GM20431 (cell line): ENCODE data around the gene FCER1G.

Source experiments
- in situ Hi-C: fragments of 300-500 bp; cut with MseI, MboI; formaldehyde crosslinking; loops from one replicate; pipeline ENCODE4 v1.15.0; 2020; ENCODE audit warnings: low sequenced_read_pairs; ENCODE audit not compliant: unreplicated experiment

FCER1G gene

DNA sequence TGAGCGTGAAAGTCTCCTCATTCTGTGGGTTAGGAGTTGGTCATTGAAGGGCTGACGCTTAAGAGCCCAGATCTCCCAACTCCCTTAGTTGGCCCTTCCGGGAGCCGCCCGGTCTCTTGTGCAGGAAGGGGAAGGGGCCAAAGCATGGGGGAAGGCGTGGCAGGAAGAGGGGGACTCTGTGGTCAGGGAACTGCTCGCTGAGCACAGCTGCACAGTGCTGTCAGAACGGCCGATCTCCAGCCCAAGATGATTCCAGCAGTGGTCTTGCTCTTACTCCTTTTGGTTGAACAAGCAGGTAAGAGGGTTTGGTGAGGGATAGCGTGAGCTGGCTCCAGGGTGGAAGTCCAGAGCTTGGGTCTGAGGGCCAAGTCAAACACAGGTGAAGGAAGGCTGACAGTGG, at the start of gene FCER1G:
Gene FCER1G, plus strand, starts transcription at position 220 of the 400 bp plus-strand sequence. Its CDS starts 27 bp downstream, at position 247.
- in situ Hi-C loops, result no loop called here

DNA sequence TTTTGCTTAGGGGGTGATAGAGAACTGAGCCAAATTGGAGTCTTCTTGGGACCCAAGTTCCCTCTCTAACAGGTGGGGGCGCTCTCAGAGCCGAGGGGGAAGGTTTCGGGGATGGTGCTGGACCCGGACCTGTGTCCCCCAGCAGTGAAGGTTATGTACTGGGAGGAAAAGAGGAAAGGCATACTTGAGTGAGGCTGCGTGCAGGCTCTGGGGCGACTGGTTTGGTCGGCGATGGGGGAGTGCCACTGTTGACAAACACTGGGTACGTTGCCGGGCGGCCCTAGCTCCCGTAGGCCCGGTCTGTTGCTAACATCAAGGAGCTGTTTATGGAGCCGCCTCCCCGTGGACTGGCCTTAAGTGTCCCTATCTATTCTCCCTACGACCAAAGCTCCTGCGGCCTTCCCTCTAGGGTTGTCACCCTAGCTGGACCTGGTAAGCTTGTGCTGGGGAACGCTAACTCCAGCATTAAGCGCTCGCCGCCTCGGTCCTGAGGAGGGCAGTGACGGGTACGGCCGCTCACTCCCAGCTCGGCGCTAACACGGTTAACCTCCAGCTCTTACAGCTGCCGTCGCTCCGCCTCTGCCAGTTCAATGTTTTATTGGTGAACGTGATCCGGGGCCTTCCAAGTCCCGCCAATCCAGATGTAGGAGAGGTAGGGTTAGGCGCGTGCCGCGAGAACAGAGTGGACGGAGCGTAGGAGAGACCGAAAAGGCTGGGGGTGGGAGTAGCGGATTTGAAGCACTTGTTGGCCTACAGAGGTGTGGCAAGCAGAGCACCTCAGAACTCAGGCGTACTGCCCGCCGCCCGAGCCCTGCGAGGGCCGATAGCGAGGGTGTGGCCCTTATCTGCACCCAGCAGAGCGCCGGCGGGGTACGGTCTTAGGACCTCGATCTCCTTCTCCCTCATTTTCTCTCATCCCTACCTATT, 49.1 kb upstream of the FCER1G start, which contains the start of gene PPOX:
Gene PPOX, plus strand, starts transcription at position 685 of the 927 bp plus-strand sequence. CDS start 422 bp downstream, outside the sequence.
- in situ Hi-C loops, result no loop called here

DNA sequence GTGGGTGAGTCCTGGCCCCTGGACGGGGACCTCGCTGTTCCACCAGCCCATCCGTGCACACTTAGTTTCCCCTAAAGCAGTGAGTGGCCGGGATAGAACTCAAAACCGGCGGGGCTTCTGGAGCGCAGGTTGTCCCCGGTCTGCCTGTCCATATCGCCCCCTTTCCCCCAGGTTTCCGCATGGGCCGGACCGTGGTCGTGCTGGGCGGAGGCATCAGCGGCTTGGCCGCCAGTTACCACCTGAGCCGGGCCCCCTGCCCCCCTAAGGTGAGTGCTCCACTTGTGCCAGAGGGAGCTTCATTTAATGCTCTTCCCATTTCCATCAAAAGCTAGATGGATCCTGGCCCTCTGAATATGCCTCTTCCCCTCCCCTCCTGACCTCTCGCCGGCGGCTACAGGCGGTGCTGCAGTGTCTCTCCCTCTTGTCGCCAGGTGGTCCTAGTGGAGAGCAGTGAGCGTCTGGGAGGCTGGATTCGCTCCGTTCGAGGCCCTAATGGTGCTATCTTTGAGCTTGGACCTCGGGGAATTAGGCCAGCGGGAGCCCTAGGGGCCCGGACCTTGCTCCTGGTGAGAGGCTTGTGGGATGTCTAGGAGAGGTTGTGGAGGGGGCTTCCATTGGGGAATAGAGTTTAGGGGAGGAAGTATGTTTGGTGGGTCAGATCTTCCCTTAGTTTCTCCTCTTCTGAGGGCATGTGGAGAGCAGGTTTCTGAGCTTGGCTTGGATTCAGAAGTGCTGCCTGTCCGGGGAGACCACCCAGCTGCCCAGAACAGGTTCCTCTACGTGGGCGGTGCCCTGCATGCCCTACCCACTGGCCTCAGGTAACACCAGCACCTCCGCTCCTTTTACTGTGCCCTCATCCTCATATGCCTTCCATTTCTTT, 48.2 kb upstream of the FCER1G start:
- in situ Hi-C loops, result no loop called here

DNA sequence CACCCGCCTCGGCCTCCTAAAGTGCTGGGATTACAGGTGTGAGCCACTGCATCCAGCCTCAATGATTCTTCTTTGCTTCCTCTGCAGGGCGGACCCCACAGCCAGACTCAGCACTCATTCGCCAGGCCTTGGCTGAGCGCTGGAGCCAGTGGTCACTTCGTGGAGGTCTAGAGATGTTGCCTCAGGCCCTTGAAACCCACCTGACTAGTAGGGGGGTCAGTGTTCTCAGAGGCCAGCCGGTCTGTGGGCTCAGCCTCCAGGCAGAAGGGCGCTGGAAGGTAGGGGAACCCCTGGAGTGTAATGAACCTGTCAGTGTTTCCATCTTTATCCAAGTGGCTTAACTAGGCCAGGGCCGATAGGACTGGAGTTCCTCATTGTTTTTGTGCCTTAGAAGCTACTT, 46.2 kb upstream of the FCER1G start:
- in situ Hi-C loops, result no loop called here

DNA sequence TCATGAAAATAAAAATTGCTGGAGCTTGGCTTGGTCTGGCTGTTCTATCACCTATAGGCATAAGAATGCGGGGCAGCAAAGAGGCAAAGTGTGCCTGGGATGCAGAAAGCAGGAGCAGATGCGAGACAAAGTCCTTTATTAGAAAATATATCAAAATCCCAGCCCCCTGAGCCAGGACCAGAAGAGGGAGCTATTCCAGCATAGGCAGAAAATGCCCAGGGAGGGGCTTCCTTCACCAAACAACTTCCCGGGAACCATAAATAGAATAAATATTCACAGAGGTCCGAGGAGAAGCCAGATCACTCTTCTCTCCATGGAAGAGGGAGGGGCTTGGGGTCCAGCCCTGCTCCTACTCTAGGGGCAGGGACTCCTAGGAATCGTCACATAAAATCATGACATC, 43.9 kb upstream of the FCER1G start:
- in situ Hi-C loops, result no loop called here

DNA sequence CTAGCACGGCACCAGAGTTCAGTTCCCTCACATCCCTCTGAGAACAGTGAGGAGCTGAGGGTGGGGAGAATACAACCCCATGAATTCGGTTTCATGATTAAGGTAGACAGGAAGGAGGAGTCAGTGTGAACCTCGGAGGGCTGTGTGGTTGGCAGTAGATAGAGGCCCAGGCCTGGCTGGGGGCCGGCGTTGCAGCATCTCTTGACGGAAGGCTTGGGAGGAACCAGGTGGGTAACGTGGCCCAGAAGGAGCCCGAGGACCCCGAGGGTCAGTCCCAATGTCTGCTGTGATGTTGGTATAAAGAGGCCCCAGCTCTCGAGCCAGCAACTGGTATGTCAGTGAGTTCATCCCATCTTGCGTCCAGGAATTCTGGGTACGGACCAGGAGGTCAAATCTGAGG, 43.4 kb upstream of the FCER1G start:
- in situ Hi-C loops, result no loop called here

DNA sequence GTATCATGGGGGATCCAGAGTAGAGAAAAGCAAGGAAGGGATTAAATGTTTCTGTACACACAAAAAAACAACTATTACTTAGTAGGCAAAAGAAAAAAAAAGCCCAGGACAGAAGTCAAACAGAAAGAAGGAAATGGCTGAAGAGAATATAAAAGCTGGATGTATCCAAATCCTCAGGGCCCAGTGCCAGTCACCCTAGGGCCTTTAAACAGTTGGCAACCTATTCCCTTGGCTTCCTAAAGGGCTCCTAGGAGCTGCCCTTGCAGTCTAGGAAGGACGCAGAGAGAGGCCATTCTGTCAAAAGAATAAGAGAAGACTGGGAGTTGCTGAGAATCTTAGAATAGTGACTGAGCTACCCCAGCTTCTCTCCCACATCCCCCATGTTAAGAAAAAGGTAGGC, 42.7 kb upstream of the FCER1G start:
- in situ Hi-C loops, result no loop called here

DNA sequence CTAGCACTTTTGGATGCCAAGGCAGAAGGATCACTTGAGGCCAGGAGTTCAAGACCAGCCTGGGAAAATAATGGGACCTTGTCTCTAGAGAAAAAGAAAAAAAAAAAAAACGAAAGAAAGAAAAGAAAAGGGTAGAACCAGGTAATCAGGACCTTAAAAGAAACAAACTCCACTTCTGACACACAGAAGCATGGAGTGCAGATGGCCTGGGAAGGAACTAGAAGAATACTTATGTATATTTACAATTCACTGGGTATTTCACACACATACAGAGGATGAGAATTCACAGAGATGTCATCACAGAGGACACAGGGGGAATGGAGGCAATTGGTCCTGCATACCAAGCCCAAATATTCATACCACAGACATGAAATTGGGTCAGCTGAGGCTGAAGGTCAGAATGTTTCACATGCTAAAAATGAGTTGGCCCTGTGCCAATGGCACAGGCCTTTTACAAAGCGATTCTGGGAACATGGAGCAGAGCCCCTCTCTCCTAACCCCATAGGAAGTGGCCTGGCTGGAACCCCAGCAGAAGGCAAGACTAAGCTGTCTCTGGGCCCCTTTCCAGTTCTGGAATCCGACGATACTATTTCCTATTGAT, 42.2 kb upstream of the FCER1G start:
- in situ Hi-C loops, result no loop called here

DNA sequence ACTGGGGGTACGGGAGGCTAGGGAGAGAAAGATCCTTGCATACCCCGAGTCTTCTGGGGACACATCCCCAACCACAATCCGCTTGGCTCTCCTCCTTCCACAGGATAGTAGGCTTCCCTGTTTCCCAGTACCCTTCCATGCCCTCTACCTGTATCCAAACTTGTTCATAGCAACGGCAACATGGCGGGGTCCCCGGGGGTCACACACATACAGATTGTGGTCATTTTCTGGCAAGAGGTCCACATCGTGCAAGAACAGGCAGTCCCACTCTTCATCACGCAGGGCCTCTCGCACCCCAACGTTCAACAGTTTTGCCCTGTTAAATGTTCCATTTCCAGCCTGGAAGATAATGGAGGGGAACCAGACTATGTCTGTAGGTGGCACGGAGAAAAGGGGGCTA, 41.4 kb upstream of the FCER1G start:
- in situ Hi-C loops, result no loop called here

DNA sequence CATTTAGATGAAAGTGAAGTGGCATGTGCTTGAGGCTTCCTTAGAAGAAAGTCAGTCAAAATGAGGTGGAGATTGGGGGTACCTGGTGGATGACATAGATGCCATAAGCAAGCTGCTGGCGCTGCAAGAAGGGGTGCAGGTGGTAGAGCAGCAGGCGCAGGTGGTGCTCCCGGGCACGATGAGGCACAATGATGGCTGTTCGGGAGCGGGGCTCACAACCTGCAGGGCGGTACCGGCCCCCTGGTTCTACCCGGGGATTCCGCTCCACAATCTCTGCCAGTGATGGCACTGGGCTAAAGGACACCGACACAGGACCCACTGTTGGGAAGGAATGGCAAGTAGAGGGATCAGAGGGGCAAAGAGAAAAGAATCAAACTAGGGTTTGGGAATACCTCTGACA, 40.2 kb upstream of the FCER1G start:
- in situ Hi-C loops, result no loop called here

DNA sequence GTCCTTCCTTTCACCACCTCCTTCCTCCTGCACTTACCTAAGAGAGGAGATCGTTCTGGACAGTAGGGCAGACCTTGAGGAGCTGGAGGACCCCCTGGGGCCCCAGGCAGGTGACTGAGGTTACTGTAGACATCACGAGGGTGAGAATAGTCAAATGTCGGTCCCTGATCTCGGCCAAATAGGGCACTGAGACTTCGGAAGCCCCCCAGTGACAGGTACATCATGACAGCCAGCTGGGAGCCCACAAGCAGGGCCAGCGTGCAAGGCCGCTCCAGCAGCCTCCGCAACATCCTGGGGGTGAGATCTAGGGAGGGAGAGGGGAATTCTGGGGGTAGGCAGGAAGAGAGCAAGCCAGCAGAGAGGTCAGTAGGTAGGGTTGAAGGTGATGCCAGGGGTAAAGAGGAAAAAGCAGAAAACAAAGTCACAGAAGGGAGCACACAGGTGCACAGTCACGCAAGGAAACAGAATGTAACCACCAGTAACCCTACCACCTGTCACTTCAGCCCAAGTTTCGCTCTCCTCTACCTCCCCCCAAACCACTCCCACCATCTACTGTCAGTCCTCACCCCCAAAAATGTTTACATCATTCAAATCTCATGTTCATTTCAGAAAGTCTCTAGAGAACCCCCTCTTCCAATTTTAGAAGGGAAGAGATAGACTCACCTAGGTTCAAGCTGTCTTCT, 39.2 kb upstream of the FCER1G start:
- in situ Hi-C loops, result no loop called here

DNA sequence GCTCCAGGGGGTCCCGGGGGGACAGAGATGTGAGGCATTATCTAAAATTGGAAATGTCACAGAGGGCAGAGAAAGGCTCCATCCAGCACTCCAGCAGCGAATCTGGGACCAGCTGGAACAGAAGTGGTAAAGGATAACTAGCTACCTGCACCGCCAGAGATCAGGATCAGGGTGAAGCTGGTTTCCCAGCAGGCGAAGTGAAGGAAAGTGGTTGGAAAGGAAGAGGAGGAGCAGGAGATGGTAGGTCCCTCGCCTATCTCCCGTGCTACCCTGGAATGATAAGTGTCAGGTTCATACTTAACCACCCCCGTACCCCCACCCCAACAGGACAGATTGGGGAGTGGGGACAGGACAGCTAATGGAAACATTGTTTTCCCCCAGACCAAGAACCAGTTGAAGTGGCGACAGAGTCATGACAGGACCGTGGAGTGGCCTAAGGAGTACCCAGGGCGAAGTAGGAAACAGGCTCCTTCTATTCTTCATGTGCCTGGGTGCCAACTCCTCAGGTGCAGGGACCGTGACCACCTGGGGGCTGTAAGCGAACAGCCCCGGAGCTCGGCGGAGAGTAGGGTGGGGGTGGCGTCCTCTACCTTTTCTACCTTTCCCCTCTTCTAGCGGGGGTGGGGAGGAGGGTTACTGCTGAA, 38.5 kb upstream of the FCER1G start:
- in situ Hi-C loops, result no loop called here

DNA sequence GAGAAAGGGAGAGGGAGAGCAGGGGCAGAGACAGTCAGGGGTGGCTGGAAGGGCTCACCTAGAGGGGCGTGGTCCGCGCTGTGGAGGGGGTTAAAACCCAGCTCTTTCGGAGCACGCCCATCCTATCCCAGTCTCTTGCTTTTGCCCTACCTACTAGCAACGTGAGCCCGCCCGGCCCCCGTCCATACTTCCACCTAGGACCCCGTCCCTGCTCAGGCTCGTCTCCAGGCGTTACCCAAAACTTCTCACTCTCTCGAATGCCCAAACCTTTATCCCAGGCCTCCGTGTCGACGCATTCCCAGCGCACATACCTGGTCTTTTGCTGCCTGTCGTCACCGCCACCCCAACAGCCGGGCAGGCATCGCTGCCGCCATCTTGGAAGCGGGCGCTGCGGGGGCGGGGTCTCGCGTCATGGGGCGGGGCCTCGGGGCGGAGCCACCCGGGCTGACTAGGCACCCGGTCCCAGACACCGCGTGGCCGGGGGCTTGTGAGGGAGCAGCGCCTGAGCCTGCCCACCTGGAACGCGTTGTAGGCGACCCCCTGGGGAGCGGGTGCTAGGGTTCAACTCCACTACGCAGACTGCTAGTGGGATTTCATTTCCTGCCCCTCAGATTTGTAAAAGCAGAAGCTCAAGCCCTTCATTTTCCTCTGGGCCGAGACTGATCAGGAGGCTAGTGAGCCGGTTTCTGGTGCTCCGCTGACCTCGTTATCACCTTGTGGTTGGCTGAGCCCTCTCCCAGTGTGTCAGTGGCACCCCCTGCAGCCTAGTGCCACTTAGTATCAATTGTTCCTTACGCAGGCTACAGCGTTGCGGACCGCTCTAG, 37.8 kb upstream of the FCER1G start, which contains the start of gene B4GALT3:
Gene B4GALT3, minus strand, starts transcription at position 396 of the 824 bp plus-strand sequence. CDS start 1,447 bp downstream, outside the sequence.
- in situ Hi-C loops, result no loop called here

DNA sequence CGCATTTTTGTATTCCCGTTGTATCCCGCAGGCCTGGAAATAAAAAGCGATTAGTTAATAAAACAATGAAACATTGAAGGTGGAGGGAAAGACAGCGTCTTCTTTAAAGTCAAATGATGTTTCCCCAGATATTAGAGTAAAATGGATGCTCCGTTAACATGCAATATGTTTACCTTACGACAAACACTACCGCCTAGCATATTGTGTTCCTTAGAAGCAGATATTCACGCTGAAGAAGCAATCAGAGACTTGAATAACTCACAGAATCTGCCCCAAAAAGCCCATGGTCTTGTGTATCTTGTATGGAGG, 37.2 kb upstream of the FCER1G start:
- in situ Hi-C loops, result no loop called here

DNA sequence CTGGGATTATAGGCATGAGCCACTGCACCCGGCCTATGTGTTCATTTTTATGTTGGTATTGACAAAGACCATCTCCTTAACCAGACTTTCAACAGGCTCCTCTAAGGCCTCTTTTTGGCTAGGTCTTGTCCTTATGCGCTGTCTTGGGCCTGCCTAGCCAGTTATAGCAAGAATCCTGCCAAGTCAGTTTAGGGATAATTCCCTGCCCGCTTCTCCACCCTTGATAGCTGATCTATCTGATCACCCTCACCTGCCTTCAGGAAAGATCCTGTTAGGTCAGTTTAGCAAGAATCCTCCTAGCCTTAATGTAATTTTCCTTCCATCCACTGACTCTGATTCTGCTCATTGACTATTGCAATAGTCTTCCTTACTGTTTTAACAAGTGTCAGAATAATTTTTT, 35.4 kb upstream of the FCER1G start:
- in situ Hi-C loops, result no loop called here

DNA sequence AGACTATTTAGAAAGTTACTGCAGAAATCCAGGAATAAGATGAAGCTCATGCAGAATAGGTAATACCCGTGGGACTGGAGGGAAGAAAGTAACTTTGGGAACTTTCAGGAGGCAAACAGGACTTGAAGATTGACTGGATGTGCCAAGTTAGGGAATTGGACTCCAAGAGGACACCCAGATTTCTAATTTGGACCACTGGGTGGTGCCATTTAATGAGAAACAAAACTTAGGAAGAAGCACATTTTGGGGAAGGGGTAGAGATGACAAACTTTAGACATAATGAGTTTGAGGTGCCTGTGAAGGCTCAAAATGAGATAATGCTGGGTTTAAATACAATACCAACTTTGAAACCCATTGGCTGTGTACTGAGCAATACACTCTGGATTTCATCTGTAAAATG, 34.5 kb upstream of the FCER1G start:
- in situ Hi-C loops, result no loop called here

DNA sequence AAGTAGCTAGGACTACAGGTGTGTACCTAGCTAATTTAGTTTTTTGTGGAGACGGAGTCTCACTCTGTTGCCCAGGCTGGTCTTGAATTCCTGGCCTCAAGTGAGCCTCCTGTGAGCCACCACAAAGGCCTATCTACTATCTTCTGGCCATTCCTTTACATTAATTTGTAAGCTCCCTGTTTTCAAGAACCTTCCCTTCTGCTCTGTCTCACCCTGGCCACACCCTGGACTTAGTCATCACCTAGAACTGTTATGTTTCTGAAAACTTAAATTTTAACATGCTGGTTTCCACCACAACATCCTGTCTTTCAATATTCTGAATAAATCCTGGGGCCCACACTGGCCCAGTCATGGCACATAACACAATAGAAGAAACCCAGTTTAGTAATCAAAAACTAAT, 32.9 kb upstream of the FCER1G start:
- in situ Hi-C loops, result no loop called here

DNA sequence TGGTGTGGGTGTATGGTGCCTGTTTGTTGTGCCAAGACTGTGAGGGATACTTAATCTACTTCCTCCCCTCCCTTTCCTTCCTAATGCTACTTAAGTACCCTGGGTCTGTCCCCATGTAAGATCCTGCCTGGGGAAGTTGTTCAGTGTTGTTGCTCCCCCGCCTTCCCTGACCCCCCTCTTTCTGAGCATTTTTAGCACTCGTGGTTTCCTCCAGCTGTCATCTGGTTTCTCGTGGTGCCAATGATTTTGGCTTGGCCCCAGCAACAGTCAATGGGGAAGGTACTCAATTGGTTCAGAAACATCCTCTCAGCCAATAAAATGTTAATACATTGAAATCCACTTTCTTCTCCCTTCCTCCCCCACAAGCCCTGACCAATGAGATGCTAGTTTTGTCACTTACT, 29.8 kb upstream of the FCER1G start:
- in situ Hi-C loops, result no loop called here
